ENCODE measurements around the gene FARP1.

FARP1 gene

GRCh38 chr13:98157188-98157587 lies 14.3 kb downstream of the FARP1 start:
- H3K27ac ChIP-seq = no peak overlapping the region
- TF ChIP-seq CTCF (conservative IDR thresholded peaks at IDR 0.05; ENCODE audit: low read depth) = no peak
- DNase-seq (ENCODE audit: low spot score) = no peak
- ChIA-PET POLR2A (ENCODE audit: low non-redundant PET) (no interaction called here), CTCF (no interaction called here)

GRCh38 chr13:98157609-98158008 lies 14.7 kb downstream of the FARP1 start:
- no peak for TF ChIP-seq CTCF (conservative IDR thresholded peaks at IDR 0.05; ENCODE audit: low read depth)
- ChIA-PET POLR2A (ENCODE audit: low non-redundant PET) (no interaction called here), CTCF (no interaction called here)
- no peak overlapping the region for H3K27ac ChIP-seq
- DNase-seq (ENCODE audit: low spot score) = no peak

- H3K27ac ChIP-seq = no peak overlapping the region
- ChIA-PET POLR2A (ENCODE audit: low non-redundant PET) (no interaction called here), CTCF (no interaction called here)
- DNase-seq (ENCODE audit: low spot score) = no peak
- no peak for TF ChIP-seq CTCF (conservative IDR thresholded peaks at IDR 0.05; ENCODE audit: low read depth)
Measured at GRCh38 chr13:98158172-98158899, 15.4 kb downstream of the FARP1 start.

GRCh38 chr13:98162935-98163334 lies 20.0 kb downstream of the FARP1 start:
- ChIA-PET CTCF (interaction anchor here (0.7 kb wide), 1 partner anchor 143 kb away, joined by 3 read pairs; no protein-coding TSS in a partner anchor), POLR2A (ENCODE audit: low non-redundant PET) (no interaction called here)
- DNase-seq (ENCODE audit: low spot score) = no peak
- TF ChIP-seq CTCF (conservative IDR thresholded peaks at IDR 0.05; ENCODE audit: low read depth) = no peak
- no peak overlapping the region for H3K27ac ChIP-seq

GRCh38 chr13:98169331-98169730 lies 26.4 kb downstream of the FARP1 start:
- no peak overlapping the region for H3K27ac ChIP-seq
- ChIA-PET CTCF (no interaction called here), POLR2A (ENCODE audit: low non-redundant PET) (no interaction called here)
- no peak for TF ChIP-seq CTCF (conservative IDR thresholded peaks at IDR 0.05; ENCODE audit: low read depth)
- DNase-seq (ENCODE audit: low spot score) = no peak

- DNase-seq (ENCODE audit: low spot score) = no peak
- H3K27ac ChIP-seq = no peak overlapping the region
- no peak for TF ChIP-seq CTCF (conservative IDR thresholded peaks at IDR 0.05; ENCODE audit: low read depth)
Measured at GRCh38 chr13:98171900-98172589, 29.2 kb downstream of the FARP1 start.

More at GRCh38 chr13:98171900-98172589, 29.2 kb downstream of the FARP1 start:
- ChIA-PET CTCF (interaction anchor here (0.6 kb wide), 1 partner anchor 259 kb away, joined by 3 read pairs; no protein-coding TSS in a partner anchor), POLR2A (ENCODE audit: low non-redundant PET) (no interaction called here)
